Measurements from ENCODE around the gene SLC17A1. TPM values are rescaled to one million over a fixed set of nuclear protein-coding genes. Genes with fewer than 3 reads are reported as not detected.

The SLC17A1 gene
- total and polyA plus RNA-seq, 10 of the 15 experiments (the other 5 are each of a cell fraction or from before 2014, with no cell fraction given) = not detected

GRCh38 chr6:25842526-25842925 lies 10.7 kb upstream of the SLC17A1 start:
- POLR2A ChIA-PET = no interaction called here
- RAD21 ChIA-PET (ENCODE audit: unreplicated experiment) = no interaction called here
- H3K4me2 ChIP-seq (ENCODE audit: control insufficient read depth, insufficient read depth) = no peak overlapping the region
- in situ Hi-C loops (cut with MboI) (no loop called here), intact Hi-C loops (cut with micrococcal nuclease; ENCODE audit: unreplicated experiment) (no loop called here)
- H3K27me3 ChIP-seq (replicated peaks in 1 of 2; ENCODE audit: control insufficient read depth in 2 of 2, insufficient read depth in 2 of 2, low read length in 1 of 2) = peaks cover 0 to 6% of the 10 kb centered on the region in 2 experiments; a peak in 1 of 4 replicates
- BruUV-seq (replicated peaks) = no TSS peak
- ATAC-seq = no peak
- FAIRE-seq = no peak
- no peaks in the 10 kb centered on the region for H3K36me3 ChIP-seq (ENCODE audit: control insufficient read depth in 2 of 2, insufficient read depth in 2 of 2, low read length in 1 of 2)
- H3K4me1 ChIP-seq (ENCODE audit: control insufficient read depth, insufficient read depth, low read length) = no peaks in the 10 kb centered on the region
- SMC1A ChIA-PET (ENCODE audit: uncharacterized antibody, unreplicated experiment) = no interaction called here
- H3K79me2 ChIP-seq (ENCODE audit: control insufficient read depth, insufficient read depth, low read length) = no peaks in the 10 kb centered on the region
- 0% methylated on average over 1 of the region's 1 CpG for WGBS (ENCODE audit: insufficient coverage, insufficient replicate concordance, low lambda C conversion rate, missing lambda C conversion rate)
- no peaks in the 10 kb centered on the region for H3K9me3 ChIP-seq (replicated peaks; ENCODE audit: control insufficient read depth, insufficient read depth, low read length)
- H2AFZ ChIP-seq (ENCODE audit: control insufficient read depth, low read depth, low read length) = no peak overlapping the region
- no peak overlapping the region for H3K4me3 ChIP-seq
- DNase-seq (ENCODE audit: low read depth, low spot score) = peak; percentile 7
- H3K9ac ChIP-seq (ENCODE audit: control insufficient read depth, insufficient read depth, low read length) = no peak overlapping the region
- H3K27ac ChIP-seq (ENCODE audit: control insufficient read depth, insufficient read depth) = no peak overlapping the region
- CTCF ChIA-PET = interaction anchor here (0.5 kb wide), 1 partner anchor 147 kb away, joined by 3 read pairs; no protein-coding TSS in a partner anchor
- no peaks in the 10 kb centered on the region for H4K20me1 ChIP-seq (ENCODE audit: control insufficient read depth, insufficient read depth)
- TF ChIP-seq HDAC6 (IDR thresholded peaks at IDR 0.05; ENCODE audit: unreplicated experiment) (no peak), TCF7 (IDR thresholded peaks at IDR 0.05; ENCODE audit: borderline replicate concordance) (peak; percentile 93), MEF2A (IDR thresholded peaks at IDR 0.05; ENCODE audit: insufficient read depth, low read depth, low read length) (peak; percentile 91), HDGF (IDR thresholded peaks at IDR 0.05) (no peak), MTA2 (IDR thresholded peaks at IDR 0.05; ENCODE audit: low read depth) (no peak), CBX5 (IDR thresholded peaks at IDR 0.05; ENCODE audit: low read depth) (no peak), KLF5 (IDR thresholded peaks at IDR 0.05; ENCODE audit: partially characterized antibody) (no peak), YBX1 (IDR thresholded peaks at IDR 0.05) (no peak), ETV6 (conservative IDR thresholded peaks at IDR 0.05 in 1 of 2, IDR thresholded peaks at IDR 0.05 in 1 of 2; ENCODE audit: borderline replicate concordance in 1 of 2, low read depth in 1 of 2) (no peak), EP300 (IDR thresholded peaks at IDR 0.05; ENCODE audit: borderline replicate concordance in 1 of 2, control insufficient read depth in 1 of 2, low read depth in 2 of 2, low read length in 2 of 2) (no peak)
- TF ChIP-seq, protein P1, sequence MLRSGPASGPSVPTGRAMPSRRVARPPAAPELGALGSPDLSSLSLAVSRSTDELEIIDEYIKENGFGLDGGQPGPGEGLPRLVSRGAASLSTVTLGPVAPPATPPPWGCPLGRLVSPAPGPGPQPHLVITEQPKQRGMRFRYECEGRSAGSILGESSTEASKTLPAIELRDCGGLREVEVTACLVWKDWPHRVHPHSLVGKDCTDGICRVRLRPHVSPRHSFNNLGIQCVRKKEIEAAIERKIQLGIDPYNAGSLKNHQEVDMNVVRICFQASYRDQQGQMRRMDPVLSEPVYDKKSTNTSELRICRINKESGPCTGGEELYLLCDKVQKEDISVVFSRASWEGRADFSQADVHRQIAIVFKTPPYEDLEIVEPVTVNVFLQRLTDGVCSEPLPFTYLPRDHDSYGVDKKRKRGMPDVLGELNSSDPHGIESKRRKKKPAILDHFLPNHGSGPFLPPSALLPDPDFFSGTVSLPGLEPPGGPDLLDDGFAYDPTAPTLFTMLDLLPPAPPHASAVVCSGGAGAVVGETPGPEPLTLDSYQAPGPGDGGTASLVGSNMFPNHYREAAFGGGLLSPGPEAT (IDR thresholded peaks at IDR 0.05; ENCODE audit: low read depth) = no peak
- TF ChIP-seq, protein P2, sequence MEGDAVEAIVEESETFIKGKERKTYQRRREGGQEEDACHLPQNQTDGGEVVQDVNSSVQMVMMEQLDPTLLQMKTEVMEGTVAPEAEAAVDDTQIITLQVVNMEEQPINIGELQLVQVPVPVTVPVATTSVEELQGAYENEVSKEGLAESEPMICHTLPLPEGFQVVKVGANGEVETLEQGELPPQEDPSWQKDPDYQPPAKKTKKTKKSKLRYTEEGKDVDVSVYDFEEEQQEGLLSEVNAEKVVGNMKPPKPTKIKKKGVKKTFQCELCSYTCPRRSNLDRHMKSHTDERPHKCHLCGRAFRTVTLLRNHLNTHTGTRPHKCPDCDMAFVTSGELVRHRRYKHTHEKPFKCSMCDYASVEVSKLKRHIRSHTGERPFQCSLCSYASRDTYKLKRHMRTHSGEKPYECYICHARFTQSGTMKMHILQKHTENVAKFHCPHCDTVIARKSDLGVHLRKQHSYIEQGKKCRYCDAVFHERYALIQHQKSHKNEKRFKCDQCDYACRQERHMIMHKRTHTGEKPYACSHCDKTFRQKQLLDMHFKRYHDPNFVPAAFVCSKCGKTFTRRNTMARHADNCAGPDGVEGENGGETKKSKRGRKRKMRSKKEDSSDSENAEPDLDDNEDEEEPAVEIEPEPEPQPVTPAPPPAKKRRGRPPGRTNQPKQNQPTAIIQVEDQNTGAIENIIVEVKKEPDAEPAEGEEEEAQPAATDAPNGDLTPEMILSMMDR (IDR thresholded peaks at IDR 0.05 in 2 of 3, conservative IDR thresholded peaks at IDR 0.05 in 1 of 3; ENCODE audit: control insufficient read depth in 2 of 3, extremely low read depth in 1 of 3, insufficient read depth in 1 of 3, low read depth in 3 of 3, low read length in 3 of 3) = no peak
- TF ChIP-seq, protein P3, sequence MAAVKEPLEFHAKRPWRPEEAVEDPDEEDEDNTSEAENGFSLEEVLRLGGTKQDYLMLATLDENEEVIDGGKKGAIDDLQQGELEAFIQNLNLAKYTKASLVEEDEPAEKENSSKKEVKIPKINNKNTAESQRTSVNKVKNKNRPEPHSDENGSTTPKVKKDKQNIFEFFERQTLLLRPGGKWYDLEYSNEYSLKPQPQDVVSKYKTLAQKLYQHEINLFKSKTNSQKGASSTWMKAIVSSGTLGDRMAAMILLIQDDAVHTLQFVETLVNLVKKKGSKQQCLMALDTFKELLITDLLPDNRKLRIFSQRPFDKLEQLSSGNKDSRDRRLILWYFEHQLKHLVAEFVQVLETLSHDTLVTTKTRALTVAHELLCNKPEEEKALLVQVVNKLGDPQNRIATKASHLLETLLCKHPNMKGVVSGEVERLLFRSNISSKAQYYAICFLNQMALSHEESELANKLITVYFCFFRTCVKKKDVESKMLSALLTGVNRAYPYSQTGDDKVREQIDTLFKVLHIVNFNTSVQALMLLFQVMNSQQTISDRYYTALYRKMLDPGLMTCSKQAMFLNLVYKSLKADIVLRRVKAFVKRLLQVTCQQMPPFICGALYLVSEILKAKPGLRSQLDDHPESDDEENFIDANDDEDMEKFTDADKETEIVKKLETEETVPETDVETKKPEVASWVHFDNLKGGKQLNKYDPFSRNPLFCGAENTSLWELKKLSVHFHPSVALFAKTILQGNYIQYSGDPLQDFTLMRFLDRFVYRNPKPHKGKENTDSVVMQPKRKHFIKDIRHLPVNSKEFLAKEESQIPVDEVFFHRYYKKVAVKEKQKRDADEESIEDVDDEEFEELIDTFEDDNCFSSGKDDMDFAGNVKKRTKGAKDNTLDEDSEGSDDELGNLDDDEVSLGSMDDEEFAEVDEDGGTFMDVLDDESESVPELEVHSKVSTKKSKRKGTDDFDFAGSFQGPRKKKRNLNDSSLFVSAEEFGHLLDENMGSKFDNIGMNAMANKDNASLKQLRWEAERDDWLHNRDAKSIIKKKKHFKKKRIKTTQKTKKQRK (IDR thresholded peaks at IDR 0.05; ENCODE audit: low read depth, low read length) = no peak
- TF ChIP-seq, protein P4, sequence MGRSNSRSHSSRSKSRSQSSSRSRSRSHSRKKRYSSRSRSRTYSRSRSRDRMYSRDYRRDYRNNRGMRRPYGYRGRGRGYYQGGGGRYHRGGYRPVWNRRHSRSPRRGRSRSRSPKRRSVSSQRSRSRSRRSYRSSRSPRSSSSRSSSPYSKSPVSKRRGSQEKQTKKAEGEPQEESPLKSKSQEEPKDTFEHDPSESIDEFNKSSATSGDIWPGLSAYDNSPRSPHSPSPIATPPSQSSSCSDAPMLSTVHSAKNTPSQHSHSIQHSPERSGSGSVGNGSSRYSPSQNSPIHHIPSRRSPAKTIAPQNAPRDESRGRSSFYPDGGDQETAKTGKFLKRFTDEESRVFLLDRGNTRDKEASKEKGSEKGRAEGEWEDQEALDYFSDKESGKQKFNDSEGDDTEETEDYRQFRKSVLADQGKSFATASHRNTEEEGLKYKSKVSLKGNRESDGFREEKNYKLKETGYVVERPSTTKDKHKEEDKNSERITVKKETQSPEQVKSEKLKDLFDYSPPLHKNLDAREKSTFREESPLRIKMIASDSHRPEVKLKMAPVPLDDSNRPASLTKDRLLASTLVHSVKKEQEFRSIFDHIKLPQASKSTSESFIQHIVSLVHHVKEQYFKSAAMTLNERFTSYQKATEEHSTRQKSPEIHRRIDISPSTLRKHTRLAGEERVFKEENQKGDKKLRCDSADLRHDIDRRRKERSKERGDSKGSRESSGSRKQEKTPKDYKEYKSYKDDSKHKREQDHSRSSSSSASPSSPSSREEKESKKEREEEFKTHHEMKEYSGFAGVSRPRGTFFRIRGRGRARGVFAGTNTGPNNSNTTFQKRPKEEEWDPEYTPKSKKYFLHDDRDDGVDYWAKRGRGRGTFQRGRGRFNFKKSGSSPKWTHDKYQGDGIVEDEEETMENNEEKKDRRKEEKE (IDR thresholded peaks at IDR 0.05) = no peak

Measured in GM12878 (cell line).